Activated CD8-positive, alpha-beta T cell treated with anti-CD3 and anti-CD28 coated beads, Interleukin-2, amount 10 ng/mL, durations not matched to agents 7 days and 5 days (primary cell): ENCODE data around the gene MFRP. TPM values are rescaled to one million over a fixed set of nuclear protein-coding genes. Genes with fewer than 3 reads are reported as not detected.

Experiments
- ATAC-seq: fragments of 150-1000 bp; cut with Tn5 transposase; one replicate; pipeline ENCODE4 v1.10.0; 2021; ENCODE audit warnings: moderate library complexity
- CTCF ChIA-PET: fragments of 350-600 bp; sonication (Branson Sonifier 250); formaldehyde crosslinking; loops from one replicate; lab custom pipeline; 2021; ENCODE audit warnings: antibody characterized with exemption; lab: Charles Lee
- POLR2A ChIA-PET: fragments of 350-600 bp; sonication (Branson Sonifier 250); formaldehyde crosslinking; loops from one replicate; lab custom pipeline; 2021; ENCODE audit warnings: antibody characterized with exemption; lab: Charles Lee
- DNase-seq: peaks from one replicate; pipeline ENCODE4 v3.0.0-alpha.2; 2020
- H3K27ac Mint-ChIP-seq: one replicate; pipeline ENCODE4 v1.8.0; 2021; ENCODE audit warnings: mild to moderate bottlenecking, mixed read lengths
- H3K27me3 Mint-ChIP-seq: one replicate; pipeline ENCODE4 v1.8.0; 2021; ENCODE audit warnings: low read depth, mixed read lengths
- H3K36me3 Mint-ChIP-seq: one replicate; pipeline ENCODE4 v1.8.0; 2021; ENCODE audit warnings: low read depth, mixed read lengths
- H3K4me1 Mint-ChIP-seq: one replicate; pipeline ENCODE4 v1.8.0; 2021; ENCODE audit warnings: low read depth, mixed read lengths
- H3K4me3 Mint-ChIP-seq: one replicate; pipeline ENCODE4 v1.8.0; 2021; ENCODE audit warnings: mild to moderate bottlenecking, mixed read lengths
- H3K9me3 Mint-ChIP-seq: one replicate; pipeline ENCODE4 v1.8.0; 2022; ENCODE audit warnings: mixed read lengths; ENCODE audit not compliant: insufficient read depth
- total RNA-seq, 2 experiments: library from RNA; stranded (reverse); gene quantifications; one replicate each; pipeline ENCODE4 v1.2.3, GENCODE V29; 2021

The MFRP gene
- total RNA-seq, 2 experiments from 2014 or later, result not detected

DNA sequence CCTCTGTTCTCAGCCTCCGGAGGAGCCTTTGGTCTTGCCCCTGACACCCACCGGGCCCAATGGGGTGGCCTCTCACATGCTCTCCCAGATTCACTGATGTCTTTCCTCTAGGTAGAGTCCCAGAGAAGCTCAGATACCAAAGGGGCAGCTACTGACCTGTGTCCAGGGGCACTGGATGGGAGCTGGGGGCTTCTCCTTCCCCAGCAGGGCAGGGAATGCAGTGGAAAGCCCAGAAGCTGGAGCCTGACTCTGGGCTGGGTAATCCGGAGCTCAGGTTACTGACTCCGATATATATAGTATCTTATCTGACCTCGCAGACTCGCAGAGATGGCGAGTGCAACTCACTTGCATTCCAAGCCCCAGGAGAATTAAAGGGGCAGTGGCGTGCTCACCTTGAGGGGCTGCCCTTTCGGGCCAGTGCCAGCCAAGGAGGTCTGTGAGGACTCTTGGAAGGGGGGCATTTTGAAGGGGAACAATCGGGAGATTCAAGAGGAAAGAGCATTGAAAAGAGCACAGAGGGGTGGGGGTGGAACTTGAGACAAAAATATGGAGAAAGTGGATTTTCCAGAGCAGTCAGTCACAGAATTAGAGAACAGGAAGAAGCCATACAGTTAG is 32.5 kb upstream of the MFRP start:
- DNase-seq, result no peak
- H3K36me3 Mint-ChIP-seq, result no peaks in the 10 kb centered on the region
- no peak overlapping the region for H3K27ac Mint-ChIP-seq
- peaks cover 15% of the 10 kb centered on the region for H3K4me1 Mint-ChIP-seq
- no peak overlapping the region for H3K4me3 Mint-ChIP-seq
- peaks cover 9% of the 10 kb centered on the region for H3K27me3 Mint-ChIP-seq
- POLR2A ChIA-PET, result no interaction called here
- CTCF ChIA-PET, result interaction anchor here (6.3 kb wide), 1 partner anchor 23 kb away, joined by 59 read pairs; no protein-coding TSS in a partner anchor
- H3K9me3 Mint-ChIP-seq, result no peaks in the 10 kb centered on the region
- no peak for ATAC-seq

DNA sequence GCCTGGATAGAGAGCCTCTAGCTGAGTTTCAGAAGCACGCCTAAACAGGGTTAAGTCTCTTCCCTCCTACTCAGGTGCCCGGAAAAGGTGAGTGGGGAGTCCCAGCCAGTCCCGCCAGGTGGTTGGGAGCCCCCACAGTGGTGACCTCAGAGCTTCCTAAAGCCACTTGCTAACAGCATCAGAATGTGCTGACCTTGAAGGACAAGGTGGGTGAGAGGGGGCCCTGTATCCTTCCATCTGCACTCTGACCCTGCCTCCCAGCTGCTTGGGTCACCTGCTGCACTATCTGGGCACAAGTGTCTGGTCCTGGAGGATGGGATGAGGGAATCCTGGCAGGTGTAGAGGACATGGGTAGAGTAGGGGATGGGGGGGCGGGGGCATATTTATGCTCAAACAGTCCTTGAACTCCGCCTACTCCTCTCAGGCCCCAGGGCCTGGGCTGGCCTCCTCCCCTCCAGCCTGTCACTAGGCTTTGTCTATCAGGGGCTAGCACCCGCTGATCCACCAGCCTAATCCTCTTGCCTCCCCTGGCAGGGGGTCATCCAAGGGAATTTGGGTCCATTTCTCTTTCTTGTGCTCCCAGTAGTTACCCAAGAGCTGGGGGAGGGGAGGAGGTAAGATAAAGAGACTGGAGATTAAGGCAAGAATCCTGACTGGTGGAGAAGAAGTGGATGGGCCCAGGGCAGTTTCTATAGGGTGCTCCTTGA is 31.6 kb upstream of the MFRP start:
- no peaks in the 10 kb centered on the region for H3K36me3 Mint-ChIP-seq
- no peak overlapping the region for H3K4me3 Mint-ChIP-seq
- no peaks in the 10 kb centered on the region for H3K9me3 Mint-ChIP-seq
- DNase-seq (no peak), ATAC-seq (no peak)
- H3K4me1 Mint-ChIP-seq, result peaks cover 24% of the 10 kb centered on the region
- ChIA-PET POLR2A (no interaction called here), CTCF (interaction anchor here (1.3 to 6.3 kb wide), 2 partner anchors 22 to 97 kb away, joined by 5 to 59 read pairs; no protein-coding TSS in a partner anchor)
- peaks cover 9% of the 10 kb centered on the region for H3K27me3 Mint-ChIP-seq
- no peak overlapping the region for H3K27ac Mint-ChIP-seq

DNA sequence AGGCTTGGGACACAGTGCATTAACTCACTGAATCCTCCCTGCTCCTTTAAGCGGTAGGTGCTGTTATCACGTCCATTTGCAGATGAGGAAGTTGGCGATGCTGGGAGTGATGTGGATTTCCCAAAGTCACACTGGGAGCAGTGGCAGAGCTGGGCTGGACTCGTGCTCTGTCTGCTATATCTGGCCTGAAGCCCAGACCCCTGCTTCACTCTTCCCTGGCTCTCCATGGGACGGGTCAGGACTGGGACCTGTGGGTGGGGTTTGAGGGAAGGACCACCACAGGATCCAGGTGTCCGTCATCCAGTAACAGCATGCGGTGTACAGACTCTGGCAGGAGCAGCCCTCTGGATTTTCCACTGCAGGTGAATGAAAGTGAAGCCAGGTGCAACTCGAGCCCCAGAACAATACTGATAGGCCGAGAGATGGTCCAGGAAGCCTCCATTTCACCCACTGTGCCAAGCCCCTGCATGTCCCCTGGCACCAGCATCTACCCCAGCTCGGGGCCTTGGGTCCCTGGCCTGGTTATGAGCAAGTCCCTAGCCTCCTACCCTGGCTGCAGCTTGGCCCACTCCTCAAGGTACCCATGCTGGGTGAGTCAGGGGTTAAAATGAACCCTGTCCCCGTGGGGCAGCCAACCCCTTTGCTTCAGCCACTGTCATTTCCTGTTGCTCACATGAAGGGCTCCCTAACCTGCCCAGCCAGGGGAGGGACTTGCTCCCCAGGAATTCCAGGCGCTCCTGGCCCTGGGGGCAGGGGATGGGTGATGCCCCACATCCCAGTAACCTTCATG is 30.8 kb upstream of the MFRP start:
- ChIA-PET POLR2A (interaction anchor here (0.5 to 0.6 kb wide), 2 partner anchors 118 to 281 kb away, joined by 3 to 4 read pairs; no protein-coding TSS in a partner anchor), CTCF (interaction anchor here (1.0 to 6.3 kb wide), 4 partner anchors 21 to 98 kb away, joined by 3 to 109 read pairs (median 18); no protein-coding TSS in a partner anchor)
- no peak overlapping the region for H3K4me3 Mint-ChIP-seq
- no peaks in the 10 kb centered on the region for H3K9me3 Mint-ChIP-seq
- no peak overlapping the region for H3K27ac Mint-ChIP-seq
- peaks cover 25% of the 10 kb centered on the region for H3K4me1 Mint-ChIP-seq
- no peaks in the 10 kb centered on the region for H3K36me3 Mint-ChIP-seq
- ATAC-seq, result no peak
- DNase-seq, result no peak
- peaks cover 9% of the 10 kb centered on the region for H3K27me3 Mint-ChIP-seq

DNA sequence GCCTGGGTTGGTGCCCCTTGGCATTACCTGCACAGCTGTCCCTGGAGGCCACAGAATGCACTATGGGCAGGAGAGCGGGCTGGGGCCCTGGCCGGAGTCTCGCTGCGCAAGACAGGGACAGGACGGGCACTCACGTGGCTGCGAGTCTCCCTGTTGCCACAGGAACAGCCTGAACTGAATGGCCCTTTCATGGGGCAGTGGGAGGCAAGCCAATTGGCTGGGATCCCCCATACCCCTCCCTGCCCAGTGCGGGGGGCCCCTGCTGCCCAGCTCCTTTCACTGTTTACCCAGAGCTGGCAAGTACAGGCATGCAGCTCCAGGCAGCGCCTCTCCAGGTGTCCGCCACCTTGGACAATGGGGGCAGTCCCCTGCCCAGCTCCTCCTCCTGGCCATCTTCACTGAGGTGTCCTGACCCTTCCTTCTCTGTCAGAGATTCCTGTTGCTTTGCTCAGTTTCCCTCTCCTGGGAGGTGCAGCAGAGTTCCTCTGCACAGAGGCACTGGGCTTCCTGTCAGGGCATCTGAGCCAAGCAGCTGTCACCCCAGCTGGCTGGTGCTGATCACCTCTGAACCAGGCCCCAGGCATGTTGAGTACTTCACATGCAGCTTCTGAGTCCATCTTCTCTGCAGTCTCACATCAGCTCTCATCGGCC is 29.8 kb upstream of the MFRP start:
- Mint-ChIP-seq H3K27ac (no peak overlapping the region), H3K4me1 (peaks cover 22% of the 10 kb centered on the region), H3K36me3 (no peaks in the 10 kb centered on the region), H3K4me3 (no peak overlapping the region), H3K27me3 (peaks cover 7% of the 10 kb centered on the region), H3K9me3 (no peaks in the 10 kb centered on the region)
- ChIA-PET POLR2A (interaction anchor here (0.5 to 0.6 kb wide), 2 partner anchors 117 to 281 kb away, joined by 3 to 4 read pairs; no protein-coding TSS in a partner anchor), CTCF (interaction anchor here (1.0 to 5.7 kb wide), 4 partner anchors 15 to 52 kb away, joined by 3 to 109 read pairs (median 10); no protein-coding TSS in a partner anchor)
- no peak for DNase-seq
- no peak for ATAC-seq

DNA sequence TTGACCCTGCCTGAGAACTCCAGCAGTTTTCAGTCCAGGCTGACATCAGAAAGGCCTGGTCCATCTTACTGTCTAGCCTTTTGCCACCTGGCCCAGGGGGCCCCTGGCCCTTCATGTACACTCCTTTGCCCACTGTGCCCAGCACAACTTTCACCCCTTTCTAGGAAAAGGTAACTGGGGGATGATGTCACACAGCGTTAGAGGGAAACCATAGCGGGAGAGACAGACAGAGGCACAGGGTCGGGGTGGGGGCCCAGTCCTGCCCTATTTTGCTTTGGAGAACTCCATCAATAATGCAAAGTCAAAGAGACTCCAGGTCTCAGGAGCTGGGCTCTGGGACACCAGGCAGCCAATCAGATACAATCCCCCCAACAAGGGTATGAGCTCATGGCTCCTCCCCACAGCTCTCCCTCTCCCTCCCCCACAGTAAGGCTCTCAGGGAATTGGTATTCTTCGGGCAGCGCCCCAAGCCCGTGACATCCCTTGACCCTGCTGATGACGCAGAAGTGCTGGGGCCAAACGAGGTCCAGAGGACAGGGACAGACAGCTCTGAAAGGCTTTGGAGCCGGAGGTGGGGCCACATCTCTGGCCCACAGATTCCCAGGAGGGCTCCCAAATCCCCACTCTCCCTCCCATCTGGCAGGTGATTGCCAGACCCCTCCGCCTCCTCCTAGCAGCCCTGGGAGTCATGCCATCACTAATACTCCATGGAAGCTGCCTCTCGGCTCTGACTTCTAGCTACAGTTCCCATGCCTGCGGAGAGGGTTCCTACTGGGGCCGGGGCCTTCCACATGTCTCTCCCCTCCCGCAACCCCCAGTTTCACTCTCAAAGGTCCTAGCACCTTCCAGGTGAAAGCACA is 29.1 kb upstream of the MFRP start:
- Mint-ChIP-seq H3K4me3 (no peak overlapping the region), H3K27me3 (peaks cover 8% of the 10 kb centered on the region), H3K27ac (no peak overlapping the region), H3K36me3 (no peaks in the 10 kb centered on the region), H3K4me1 (peaks cover 16% of the 10 kb centered on the region), H3K9me3 (no peaks in the 10 kb centered on the region)
- CTCF ChIA-PET, result interaction anchor here (1.1 to 5.7 kb wide), 8 partner anchors 14 to 99 kb away, joined by 3 to 109 read pairs (median 6); no protein-coding TSS in a partner anchor
- POLR2A ChIA-PET, result no interaction called here
- ATAC-seq (no peak), DNase-seq (no peak)

DNA sequence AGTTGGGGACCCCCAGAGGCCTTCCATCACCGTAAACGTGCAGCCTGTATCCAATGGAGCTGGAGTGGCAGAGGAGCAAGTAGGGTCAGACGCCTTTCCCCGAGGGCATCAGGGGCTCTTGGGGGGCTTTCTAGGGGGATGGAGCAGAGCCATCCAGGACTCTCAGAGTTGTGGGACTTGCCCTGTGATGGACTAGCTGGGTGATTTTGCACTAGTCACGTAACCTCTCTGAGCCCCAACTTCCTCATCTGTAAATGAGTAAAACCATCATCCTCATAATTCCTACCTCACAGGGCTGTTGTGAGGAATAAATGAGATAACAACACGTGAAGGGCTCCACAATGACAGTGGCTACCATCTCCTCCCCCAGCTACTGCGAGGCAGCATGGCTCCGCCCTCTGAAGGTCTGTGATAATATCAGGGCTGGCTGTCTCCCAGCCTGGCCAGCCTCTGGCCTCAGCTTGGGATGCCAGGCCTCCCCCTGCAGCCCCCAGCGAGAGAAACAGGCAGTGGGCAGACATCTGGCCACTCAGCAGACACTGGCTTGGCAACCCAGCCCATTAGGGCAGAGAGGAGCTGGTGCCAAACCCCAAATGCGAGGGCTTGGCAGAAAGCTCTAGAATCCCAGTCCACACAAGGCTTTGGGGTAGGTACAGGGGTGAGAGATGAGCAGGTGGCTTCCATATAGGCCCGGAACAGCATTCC is 28.3 kb upstream of the MFRP start:
- H3K4me1 Mint-ChIP-seq, result peaks cover 16% of the 10 kb centered on the region
- no peak overlapping the region for H3K27ac Mint-ChIP-seq
- DNase-seq, result no peak
- H3K9me3 Mint-ChIP-seq, result no peaks in the 10 kb centered on the region
- ChIA-PET POLR2A (interaction anchor here (1.2 kb wide), 1 partner anchor 54 kb away, joined by 3 read pairs; no protein-coding TSS in a partner anchor), CTCF (interaction anchor here (1.1 to 5.7 kb wide), 11 partner anchors 10 to 113 kb away, joined by 3 to 109 read pairs (median 5); no protein-coding TSS in a partner anchor)
- ATAC-seq, result no peak
- no peak overlapping the region for H3K4me3 Mint-ChIP-seq
- H3K36me3 Mint-ChIP-seq, result no peaks in the 10 kb centered on the region
- H3K27me3 Mint-ChIP-seq, result peaks cover 11% of the 10 kb centered on the region

DNA sequence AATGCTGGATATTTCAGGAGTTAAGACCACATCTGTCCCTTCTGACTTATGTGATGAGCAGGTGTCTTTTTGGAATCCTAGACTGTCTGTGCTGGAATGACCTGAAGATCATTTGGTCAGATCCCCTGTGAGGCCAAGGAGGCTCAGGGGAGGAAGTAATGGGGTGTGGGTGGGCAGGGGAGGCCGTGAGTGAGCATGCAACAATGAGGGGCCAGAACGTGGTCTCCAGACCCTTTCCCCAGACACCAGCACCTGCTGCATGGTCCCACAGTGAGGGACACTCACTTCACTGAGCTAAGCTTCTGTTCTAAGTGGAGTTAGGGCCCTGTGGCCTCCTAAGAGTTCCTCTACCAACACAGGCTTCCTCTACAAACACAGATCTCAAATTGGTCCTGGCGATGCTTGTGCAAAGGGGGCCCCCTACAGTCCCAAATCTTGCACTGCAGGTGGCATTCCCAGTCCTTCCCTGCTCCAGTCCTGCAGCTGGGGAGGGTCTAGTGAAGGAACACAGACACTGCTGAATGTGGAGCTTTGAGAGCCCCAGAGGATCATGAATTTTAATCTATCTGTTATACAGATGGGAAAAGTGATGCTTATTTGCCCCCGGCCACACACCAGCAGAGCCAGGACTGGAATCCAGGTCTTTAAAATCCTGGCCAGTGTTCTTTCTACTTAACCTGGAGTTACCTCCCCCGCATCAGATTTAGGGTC is 27.6 kb upstream of the MFRP start:
- H3K9me3 Mint-ChIP-seq, result no peaks in the 10 kb centered on the region
- H3K27ac Mint-ChIP-seq, result no peak overlapping the region
- no peaks in the 10 kb centered on the region for H3K36me3 Mint-ChIP-seq
- DNase-seq (peak; percentile 55), ATAC-seq (peak; percentile 45)
- H3K27me3 Mint-ChIP-seq, result peaks cover 9% of the 10 kb centered on the region
- POLR2A ChIA-PET, result interaction anchor here (0.5 to 1.2 kb wide), 2 partner anchors 53 to 233 kb away, joined by 3 to 5 read pairs; no protein-coding TSS in a partner anchor
- no peak overlapping the region for H3K4me3 Mint-ChIP-seq
- CTCF ChIA-PET, result interaction anchor here (0.7 to 5.7 kb wide), 16 partner anchors 7 to 308 kb away, joined by 3 to 109 read pairs (median 4); partner anchors contain the start of genes NLRX1 and USP2
- peaks cover 16% of the 10 kb centered on the region for H3K4me1 Mint-ChIP-seq

DNA sequence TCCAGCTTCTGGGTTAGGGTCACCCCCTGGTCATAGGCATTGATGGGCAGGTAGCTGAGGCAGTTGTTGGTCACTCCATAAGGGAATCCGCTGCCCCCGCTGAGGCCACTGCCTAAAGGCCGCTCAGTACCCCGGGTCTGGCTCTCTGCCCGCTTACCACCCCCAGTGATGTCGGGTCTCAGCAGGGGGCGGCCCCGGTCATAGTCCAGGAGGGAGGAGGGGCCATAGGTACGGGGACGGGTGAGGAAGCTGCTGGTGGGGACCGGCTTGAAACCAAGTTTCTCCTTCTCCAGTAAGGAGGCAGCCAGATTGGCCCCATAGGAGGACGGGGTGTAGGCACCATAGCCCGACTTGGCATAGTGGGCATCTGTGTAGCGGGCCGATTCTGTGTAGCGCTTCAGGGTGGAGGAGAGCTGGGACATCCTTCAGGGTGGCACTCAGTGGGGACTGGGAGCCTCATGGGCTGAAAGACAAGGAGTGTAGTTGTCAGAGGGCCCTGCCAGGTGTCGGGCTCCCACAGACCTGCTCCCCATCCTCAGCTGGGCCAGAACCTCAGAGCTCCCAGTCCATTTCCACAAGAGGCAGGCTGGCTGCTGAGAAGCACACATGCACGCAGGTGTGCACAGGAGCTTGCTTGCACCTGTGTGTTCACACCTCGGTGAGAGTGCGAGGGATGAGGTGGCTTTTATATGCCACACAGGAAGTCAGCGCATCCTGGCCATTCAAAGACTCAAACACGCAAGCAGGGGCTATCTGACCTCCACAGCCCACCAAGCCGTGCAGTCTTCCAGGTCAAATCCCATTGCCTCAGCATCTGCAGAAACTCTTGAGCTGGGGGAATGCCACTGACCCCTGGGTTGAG is 26.8 kb upstream of the MFRP start:
- ChIA-PET POLR2A (interaction anchor here (0.5 to 1.2 kb wide), 2 partner anchors 53 to 233 kb away, joined by 3 to 5 read pairs; no protein-coding TSS in a partner anchor), CTCF (interaction anchor here (0.7 to 5.7 kb wide), 13 partner anchors 8 to 308 kb away, joined by 3 to 109 read pairs (median 4); partner anchors contain the start of genes NLRX1 and USP2)
- Mint-ChIP-seq H3K36me3 (no peaks in the 10 kb centered on the region), H3K27ac (no peak overlapping the region), H3K9me3 (no peaks in the 10 kb centered on the region), H3K27me3 (peaks cover 9% of the 10 kb centered on the region), H3K4me1 (peaks cover 16% of the 10 kb centered on the region), H3K4me3 (no peak overlapping the region)
- DNase-seq (no peak), ATAC-seq (no peak)
